Stimulated activated CD8-positive, alpha-beta memory T cell treated with anti-CD3 and anti-CD28 coated beads, Interleukin-2, amount 100 ng/mL, for 48 hours (primary cell): ENCODE data around the gene DAPK1.

Source experiments
- DNase-seq, 2 donors: peaks; one replicate each; pipeline ENCODE4 v3.0.0-alpha.2; 2020; ENCODE audit warnings: low read depth in 2 of 2

The DAPK1 gene

DNA sequence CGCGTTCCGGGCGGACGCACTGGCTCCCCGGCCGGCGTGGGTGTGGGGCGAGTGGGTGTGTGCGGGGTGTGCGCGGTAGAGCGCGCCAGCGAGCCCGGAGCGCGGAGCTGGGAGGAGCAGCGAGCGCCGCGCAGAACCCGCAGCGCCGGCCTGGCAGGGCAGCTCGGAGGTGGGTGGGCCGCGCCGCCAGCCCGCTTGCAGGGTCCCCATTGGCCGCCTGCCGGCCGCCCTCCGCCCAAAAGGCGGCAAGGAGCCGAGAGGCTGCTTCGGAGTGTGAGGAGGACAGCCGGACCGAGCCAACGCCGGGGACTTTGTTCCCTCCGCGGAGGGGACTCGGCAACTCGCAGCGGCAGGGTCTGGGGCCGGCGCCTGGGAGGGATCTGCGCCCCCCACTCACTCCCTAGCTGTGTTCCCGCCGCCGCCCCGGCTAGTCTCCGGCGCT, at the start of gene DAPK1:
DAPK1 (plus strand) TSS at position 264 of the 442 bp plus-strand sequence. CDS start 1,211 bp downstream, outside the sequence.
- DNase-seq, result peak in 1 of 2 donors; percentile 19

DNA sequence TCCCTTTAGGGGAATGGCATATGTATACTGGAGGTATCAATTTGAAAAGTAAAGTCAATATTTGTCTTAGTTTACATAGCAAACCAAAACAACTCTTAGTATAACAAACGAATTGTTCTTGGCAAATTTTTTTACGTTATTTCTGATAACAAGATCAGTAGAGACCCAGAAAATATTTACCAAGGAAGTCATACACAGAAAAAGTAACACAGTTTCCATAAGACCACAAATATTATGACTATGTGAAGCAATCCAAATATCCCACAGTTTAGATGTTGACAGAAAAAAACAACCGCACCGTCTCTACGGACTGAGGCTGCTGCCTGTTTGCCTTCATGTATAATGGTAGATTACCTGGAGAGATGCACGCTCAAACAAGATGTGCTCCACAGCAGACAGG, 46.5 kb upstream of the DAPK1 start:
- DNase-seq, result no peak

DNA sequence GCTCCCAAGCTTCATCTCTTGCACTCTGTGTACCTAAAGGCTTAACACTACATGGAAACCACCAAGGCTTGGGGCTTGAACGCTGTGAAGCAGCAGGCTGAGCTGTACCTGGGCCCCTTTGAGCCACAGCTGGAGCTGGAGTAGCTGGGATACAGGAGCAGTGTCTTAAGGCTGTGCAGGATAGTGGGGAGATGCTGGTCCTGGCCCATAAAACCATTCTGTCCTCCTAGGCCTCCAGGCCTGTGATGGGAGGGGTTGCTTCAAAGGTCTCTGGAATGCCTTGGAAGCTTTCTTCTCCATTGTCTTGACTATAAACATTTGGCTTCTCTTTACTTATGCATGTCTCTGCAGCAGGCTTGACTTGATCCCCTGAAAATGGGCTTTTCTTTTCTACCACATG, 42.3 kb upstream of the DAPK1 start:
- no peak for DNase-seq

DNA sequence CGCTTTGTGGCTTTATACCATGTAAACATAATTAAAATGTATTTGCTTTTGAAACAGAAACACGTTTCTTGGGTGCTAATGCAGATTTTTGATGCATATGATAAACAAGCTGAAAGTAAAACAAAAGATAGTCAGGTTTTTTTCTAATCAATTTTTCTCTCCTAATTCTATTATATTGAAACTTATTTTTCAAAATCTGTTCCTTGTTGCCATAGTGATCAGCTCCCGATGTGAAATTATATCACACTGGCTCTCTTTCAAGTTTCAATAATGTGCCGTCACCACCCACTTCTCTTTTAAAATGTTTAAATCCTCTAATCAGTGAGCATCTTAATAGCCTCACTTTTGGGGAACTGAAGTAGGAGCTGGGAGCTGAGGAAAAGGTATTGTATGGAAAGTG, 36.4 kb upstream of the DAPK1 start:
- no peak for DNase-seq

DNA sequence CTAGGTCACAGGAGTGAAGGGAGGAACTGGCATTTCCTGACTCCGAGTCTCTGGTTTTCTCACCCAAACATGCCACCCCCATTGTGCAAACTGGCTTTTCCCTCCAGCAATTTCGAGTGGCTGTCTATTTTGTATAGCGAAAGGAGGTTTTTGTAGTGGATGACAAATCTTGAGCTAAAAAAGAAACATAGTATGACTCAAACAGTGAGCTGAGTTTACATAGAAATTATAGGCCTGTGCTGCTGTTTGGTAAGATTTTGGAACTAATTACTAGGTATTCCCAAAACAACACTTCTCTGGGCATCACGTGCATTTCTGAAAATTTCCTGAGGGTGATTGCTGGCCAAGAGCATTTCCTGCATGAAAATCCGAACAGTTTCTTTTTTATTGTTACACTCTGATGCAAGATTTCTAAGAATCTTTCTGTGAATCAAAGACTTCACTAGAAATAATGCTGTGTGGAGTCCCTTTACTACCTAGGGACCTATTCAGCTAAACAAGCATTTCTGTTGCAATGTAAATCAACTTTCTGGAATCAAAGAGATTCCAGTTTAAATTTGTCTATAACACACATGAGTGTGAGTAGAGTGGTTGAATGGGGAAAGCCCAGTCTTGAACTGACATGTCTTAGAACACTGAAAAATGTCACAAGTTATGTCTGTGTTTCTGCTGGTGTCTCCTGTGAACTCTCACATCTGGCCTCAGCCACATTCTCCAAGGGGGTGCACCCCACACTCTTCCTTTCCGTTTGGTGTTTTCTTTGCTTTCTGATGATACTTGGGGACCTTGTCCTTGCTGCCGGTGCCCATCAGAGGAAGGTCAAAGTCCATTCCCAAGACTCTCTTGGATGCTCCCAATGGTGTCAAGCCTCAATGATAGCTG, 33.3 kb upstream of the DAPK1 start:
- no peak for DNase-seq

DNA sequence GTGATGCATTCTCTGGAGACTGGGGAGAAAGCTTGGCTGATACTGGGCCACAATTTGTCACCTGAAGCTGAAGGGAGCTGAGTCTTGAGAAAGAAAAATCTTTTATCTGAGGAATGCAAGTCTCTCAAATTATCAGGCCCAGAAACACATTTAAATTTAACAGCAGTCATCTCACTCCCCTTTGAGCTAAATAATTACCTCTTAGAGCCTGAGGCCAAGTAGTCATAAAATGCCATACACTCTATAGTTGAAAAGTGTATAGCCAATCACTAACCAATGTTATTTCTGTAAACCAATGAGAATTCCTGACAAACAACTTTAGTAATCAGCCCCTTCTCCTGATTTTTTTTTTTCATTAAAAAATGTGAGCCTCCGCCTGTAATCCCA, 32.7 kb upstream of the DAPK1 start:
- no peak for DNase-seq

DNA sequence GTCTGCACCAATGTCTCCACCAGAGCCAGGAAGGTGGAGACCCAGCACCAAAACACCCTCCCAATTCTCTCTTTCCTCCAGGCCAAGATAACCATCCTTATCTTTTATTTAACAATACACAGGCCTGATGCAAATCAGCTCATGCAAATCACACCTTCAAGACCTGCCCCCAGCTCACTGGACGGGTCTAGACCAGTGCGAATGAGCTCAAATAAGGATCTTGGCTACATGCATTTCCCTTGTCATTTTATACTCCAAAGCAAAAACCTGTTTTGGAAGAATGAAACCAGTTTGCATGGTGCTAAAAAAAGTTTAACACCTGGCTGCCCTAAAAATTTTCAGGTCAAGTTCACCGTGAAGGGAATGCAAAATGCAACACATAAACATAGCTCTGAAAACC, 31.9 kb upstream of the DAPK1 start:
- no peak for DNase-seq

DNA sequence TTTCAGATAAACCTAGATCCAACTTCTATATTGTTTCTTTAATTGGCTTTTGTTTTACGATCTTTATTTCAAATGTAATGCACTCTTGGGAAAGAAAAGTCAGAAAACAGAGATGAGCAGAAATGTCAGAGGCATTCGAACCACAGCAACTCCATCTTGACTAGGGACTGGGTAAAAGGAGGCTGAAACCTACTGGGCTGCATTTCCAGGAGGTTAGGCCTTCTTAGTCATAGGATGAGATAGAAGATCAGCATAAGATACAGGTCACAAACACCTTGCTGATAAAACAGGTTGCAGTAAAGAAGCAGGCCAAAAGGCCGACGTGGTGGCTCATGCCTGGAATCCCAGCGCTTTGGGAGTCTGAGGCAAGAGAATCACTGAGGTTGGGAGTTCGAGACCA, 30.5 kb upstream of the DAPK1 start:
- DNase-seq, result no peak

DNA sequence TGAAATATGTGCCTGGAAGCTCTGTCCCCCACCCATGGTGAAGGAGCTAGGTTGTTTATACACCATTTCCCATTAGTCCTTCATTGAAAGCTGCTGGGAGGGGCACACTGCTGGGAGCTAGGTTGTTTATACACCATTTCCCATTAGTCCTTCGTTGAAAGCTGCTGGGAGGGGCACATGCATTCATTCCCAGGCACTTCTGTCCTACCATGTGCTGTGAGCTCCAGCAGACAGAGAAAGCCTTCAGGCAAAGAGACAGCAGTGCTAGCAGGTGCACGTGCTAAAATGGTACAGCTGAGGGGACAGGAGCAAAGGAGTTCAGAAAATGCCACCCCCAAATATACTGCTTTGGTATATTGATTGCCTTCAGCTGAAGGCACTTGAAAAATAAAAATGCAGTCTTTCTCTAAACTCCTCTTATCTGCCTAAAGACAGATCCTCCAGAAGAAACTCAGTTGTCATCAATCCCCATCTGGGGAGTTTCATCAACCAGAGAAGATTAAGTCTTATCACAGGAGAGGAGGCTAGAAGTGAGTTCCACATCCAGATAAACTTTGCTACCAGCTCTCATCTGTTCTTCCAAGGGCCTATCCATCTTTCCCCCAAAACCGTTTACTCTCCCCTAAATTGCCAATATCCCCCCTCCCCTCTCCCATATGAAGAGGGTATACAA, 27.7 kb upstream of the DAPK1 start:
- DNase-seq, result no peak

DNA sequence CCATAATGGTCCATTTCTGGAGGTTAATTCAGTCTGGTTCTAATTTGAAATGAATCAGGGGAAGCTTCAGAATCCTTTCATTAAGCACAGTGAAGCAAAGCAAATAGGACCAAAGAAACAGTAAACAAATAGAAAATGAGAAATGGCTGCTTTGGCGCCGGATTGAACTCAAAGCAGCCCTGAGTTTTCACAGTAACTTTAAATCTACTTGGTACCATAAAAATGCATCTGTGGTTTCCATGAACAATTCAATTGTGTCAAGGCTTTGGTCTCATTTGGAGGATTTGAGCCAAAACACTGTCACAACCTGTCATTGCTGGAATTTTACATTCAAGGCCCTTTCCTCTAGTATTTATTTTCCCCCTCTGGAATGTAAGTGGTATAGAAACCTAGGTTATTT, 25.9 kb upstream of the DAPK1 start:
- no peak for DNase-seq

DNA sequence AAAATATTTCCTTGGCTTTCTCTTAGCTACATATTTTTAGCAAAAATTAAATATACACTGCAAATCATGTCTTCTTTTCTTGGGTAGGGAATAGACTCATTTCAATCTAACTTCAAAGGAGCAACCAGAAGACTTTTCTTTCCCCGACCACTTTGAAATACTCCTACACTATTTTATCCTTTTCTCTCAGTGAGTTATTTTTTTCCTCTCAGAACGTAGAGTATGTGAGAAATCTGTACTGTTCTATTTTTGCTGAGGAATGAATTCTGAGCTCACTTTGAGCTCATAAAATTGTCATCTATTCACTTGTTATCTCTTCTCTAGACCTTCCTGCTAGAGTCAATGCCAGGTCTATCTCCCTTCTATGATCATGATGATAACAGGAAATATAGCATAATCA, 22.2 kb upstream of the DAPK1 start:
- no peak for DNase-seq

DNA sequence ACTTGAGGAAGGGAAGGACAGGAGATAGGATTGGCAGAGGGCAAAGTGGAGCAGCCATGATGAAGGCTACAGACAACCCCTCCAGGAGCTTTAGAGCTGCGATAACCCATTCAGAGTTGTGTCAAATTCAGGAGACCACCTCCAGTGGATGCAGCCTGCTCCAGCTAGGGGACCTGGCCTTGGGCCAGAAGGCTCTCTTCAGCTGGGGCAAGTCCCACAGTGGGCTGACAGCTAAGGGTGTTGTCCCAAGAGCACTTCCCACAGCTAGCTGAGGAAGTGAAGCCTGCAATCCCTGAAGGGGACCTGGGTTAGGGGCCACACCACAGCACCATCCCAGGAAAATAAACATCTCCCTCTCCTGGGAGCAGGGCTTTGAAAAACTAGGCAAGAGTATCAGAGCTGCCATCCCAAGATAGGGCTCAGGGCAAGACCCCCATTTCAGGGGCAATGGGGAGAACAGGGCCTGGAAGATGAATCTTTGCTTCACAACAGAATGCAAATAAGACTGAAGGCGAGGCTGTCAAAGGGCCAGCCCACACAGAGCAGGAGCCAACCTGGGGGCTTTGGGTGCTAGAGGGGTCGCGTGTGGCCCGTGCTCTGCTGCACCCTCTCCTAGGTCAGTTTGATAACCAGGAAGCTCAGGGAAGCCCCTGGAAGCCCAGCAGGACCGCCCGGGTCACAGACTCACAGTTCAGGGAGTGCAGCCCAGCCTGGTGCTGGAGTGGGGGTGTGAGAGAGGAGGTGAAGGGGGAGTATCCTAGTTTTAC, 19.3 kb upstream of the DAPK1 start:
- DNase-seq, result no peak

DNA sequence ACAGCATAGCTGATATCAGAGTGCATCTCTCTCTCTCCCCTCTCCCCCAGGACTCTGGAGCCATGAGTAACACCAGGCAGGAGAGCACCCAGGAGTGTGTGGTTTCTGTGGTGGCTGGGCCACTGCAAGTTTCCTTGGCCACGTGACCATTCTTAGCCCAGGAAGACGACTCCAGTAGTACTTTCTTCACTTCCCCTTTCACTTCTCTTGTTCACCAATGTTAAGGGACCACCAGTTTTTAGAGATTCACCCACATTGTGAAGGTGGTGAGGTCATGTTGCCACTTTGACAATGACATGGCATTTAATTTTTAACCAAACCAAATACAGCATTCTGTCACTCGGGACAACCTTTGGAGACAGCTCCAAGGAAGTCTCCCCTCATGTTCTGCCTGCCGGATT, 17.9 kb upstream of the DAPK1 start:
- no peak for DNase-seq

DNA sequence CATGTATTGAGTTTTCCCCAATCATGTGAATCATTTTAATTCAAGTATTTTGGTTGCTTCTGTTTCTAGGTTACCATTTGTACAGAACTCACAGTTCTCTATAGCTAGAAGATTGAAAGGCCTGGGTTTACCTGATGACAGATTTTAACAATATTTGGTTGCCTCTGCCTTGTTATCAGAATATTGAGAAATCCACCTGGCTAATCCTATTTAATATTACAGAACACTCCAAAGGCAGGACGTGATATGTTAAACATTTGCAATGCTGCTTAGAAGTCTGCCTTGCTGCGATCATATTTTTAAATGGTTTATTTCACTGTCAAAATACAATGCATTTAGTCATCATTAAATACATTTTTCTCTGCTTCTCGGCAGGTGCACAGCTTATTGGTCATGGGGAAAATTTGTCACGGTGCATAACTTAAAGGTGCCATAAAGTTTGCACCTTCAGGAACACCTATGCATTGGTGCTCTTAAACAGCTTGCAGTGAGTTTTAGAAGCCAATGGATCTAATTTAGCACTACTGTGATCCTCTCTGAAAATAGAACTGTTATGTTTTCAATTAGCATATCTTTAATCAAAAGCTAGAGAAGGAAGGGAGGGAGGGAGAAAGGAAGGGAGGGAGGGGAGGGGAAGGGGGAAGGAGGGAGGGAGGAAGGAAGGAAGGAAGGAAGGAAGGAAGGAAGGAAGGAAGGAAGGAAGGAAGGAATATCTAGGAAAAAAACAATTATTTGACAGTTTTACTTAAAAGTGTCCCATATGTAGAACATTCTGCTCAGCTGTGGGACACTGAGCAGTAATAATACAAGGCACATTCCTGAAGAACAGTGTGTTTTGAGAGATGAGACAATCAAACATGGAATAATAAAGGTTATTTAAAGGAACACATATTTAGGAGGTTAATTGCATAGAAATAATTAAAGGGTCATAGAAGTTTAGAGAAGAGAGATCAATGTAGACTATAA, 15.5 kb upstream of the DAPK1 start:
- DNase-seq, result no peak

DNA sequence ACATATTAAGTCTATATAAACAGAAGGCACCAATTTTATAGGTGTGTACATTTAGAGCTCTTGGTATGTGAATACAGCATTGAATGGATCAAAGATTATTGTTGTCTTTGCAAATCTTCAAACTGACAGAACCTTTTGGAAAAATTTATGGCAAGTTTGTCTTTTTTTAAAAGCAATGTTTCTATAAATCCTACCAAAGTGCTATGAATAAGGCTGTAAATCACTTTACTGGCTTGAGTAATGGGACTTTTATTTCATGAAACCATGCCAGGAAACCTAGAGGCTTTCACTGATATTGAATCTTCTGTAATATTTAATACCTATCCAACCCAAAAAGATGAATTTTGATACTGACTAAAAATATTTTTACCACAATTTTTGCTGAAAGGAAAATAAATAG, 7.4 kb upstream of the DAPK1 start:
- DNase-seq, result no peak

DNA sequence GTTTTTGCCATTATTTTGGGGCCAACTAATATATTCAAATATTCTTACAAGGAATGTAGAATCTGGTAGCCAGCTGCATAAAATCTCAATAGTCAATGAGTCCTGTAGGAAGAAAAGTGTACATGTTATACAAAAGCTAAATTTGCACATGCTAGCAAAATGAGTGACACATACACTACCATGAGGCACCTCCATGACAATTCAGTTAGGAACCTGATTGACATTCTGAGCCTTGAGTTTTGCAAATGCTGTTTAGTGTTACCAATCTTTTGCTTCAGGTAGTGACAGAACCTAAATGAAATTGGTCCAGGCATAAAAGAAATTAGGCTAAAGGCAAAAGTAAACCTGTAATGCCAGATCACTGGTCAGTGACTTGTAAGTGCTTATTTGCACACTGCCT, 6.8 kb upstream of the DAPK1 start:
- no peak for DNase-seq

DNA sequence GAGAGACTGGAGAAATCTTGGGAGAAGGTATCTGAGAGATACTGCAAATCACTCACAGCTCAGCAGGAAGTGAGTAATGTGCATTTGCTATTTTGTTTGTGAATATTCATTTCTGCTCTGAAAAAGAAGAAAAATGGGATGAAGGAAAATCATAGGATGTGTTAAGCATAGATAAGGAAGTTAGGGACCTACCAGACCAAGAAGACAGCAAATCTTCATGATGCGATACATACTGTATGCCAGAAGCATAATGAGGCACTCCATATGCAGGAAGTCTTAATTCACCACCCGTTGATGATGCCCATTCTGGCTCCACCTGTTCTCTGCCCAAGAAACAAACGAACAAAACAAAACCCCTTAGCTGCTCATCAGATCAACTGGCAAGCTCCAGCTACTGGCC, 6.1 kb upstream of the DAPK1 start:
- DNase-seq, result no peak

DNA sequence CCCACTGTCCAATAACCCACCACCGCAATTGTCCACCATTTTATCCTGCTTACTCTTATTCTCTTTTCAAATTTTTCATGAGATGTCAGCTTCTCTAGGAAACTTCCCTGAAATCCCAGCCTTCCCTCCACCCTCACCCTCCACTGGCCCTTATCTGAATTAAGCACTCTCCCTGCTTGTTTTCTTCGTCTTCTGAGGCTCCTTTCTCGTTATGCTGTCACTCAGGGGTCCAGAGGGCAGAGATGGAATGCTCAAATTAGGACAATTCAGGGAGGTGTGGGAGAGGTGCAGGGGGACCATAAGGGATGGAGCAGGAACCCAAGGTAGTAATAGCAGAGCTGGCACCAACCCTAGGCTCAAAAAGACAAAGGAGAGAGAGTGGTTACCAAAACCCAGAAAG, 5.0 kb upstream of the DAPK1 start:
- no peak for DNase-seq

DNA sequence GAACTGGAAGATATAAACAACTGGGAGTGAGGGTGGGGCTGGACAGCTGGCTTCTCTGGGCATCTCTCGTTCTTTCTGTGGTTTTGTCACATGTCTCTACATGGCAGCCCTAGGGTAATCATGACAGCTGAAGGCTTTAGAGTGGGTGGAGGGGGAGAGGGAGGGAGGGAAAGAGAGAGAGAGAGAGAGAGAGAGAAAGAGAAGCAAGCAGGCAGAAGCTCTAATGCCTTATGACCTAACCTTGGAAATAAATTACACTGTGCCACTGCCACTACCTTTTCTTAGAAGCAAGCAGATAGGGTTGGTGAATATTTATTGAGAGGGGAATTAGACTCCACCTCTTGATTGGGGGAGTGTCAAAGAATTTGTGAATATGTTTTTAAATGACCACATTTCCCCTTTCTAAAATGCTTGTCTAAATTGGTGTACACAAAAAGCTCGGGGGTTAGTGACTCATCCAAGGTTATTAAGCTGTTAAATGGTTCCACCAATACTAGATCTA, 2.6 kb upstream of the DAPK1 start:
- DNase-seq, result no peak

DNA sequence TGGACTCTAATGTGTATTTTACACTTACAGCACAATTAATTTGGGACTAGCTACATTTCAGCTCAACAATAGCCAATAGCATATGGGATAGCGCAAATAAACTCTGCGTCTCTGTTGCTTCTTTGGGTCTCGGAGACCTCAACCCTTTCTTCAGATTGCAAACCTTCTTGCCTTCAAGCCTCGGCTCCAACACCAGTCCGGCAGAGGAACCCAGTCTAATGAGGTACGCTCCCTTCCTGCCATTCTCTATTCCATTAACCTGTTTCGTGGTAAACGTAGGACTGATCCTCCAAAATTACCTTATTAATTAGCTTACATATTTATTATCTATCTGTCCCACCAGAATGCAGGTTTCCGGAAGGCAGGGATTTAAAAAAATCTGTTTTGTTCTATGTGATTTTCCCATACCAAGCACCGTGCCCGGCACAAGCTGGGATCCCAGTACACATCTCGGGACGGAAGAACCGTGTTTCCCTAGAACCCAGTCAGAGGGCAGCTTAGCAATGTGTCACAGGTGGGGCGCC, 525 bp upstream of the DAPK1 start:
- no peak for DNase-seq
